ENCODE measurements around the gene SFXN3.

SFXN3 gene

DNA sequence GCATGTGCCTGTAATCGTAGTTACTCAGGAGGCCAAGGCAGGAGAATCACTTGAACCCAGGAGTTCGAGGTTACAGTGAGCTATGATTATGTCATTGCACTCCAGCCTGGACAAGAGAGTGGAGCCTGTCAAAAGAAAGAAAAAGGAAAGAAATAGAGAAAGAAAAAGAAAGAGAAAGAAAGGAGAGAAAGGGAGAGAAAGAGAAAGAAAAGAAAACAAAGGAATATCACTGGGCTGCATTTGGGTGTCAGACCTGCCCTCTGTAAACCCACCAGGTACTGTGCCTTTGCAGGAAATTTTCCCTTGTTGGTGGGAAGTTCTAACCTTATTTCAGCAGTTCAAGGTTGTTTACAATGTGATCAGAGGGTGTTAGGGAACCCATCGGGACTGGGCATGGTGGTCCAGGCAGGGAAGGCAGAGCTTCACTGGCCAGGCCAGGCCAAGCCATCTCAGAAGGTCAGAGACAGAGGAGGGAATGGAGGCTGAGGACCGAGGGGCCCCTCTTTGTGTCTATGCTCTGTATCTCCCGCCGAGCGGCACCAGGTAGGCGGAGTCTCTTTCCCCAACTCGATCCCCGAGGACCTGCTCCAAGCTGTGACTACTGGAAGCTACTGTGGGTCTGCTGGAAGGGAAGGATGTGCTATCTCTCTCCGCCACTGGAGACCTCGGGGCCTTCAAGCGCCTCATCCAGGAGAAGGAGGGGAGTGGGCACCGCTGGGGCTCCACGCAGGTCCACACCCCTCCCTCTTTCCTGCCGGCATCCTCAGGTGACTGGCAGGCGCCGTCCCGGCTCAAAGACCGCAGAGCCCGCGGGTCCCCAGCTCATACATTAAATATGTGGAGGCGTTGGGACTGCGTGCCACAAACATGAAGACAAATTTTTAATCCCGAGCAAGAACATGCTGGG lies 15.6 kb downstream of the SFXN3 start:
- H3K27me3 Mint-ChIP-seq (ENCODE audit: low read depth), result peaks cover 68% of the 10 kb centered on the region
- H3K27ac Mint-ChIP-seq, result no peak overlapping the region
- TF ChIP-seq, protein P1, sequence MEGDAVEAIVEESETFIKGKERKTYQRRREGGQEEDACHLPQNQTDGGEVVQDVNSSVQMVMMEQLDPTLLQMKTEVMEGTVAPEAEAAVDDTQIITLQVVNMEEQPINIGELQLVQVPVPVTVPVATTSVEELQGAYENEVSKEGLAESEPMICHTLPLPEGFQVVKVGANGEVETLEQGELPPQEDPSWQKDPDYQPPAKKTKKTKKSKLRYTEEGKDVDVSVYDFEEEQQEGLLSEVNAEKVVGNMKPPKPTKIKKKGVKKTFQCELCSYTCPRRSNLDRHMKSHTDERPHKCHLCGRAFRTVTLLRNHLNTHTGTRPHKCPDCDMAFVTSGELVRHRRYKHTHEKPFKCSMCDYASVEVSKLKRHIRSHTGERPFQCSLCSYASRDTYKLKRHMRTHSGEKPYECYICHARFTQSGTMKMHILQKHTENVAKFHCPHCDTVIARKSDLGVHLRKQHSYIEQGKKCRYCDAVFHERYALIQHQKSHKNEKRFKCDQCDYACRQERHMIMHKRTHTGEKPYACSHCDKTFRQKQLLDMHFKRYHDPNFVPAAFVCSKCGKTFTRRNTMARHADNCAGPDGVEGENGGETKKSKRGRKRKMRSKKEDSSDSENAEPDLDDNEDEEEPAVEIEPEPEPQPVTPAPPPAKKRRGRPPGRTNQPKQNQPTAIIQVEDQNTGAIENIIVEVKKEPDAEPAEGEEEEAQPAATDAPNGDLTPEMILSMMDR (IDR thresholded peaks at IDR 0.05; ENCODE audit: unreplicated experiment in 3 of 3), result no peak
- H3K4me3 Mint-ChIP-seq, result peak overlapping the region; percentile 7 to 39 (median 29)
- no peaks in the 10 kb centered on the region for H3K36me3 Mint-ChIP-seq (ENCODE audit: low read depth)
- H3K4me1 Mint-ChIP-seq, result peaks cover 52% of the 10 kb centered on the region
- no peaks in the 10 kb centered on the region for H3K9me3 Mint-ChIP-seq

DNA sequence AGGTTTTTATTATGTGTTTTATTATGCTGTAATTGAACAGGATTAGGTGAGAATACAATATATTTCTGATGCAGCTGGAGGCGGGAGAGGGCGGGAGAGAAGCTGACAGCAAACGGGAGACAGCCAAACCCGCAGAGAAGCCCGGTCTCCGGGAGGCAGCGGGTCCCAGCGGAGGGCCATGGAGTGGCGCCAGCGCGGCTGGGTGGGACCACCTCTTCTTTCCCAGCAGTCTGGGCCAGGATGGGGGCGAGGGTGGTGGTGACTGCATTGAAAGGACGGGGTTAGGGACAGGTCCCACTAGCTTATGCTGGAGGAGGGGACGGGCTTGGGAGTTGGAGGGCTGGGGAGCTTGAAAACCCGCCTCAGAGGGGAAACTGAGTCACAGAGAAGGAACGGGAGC lies 16.2 kb downstream of the SFXN3 start:
- Mint-ChIP-seq H3K4me1 (peaks cover 45% of the 10 kb centered on the region), H3K9me3 (no peaks in the 10 kb centered on the region), H3K27ac (no peak overlapping the region), H3K4me3 (peak overlapping the region; percentile 7 to 39 (median 29)), H3K36me3 (ENCODE audit: low read depth) (no peaks in the 10 kb centered on the region), H3K27me3 (ENCODE audit: low read depth) (peaks cover 74% of the 10 kb centered on the region)
- TF ChIP-seq, protein P1 (IDR thresholded peaks at IDR 0.05; ENCODE audit: unreplicated experiment in 3 of 3), result no peak

DNA sequence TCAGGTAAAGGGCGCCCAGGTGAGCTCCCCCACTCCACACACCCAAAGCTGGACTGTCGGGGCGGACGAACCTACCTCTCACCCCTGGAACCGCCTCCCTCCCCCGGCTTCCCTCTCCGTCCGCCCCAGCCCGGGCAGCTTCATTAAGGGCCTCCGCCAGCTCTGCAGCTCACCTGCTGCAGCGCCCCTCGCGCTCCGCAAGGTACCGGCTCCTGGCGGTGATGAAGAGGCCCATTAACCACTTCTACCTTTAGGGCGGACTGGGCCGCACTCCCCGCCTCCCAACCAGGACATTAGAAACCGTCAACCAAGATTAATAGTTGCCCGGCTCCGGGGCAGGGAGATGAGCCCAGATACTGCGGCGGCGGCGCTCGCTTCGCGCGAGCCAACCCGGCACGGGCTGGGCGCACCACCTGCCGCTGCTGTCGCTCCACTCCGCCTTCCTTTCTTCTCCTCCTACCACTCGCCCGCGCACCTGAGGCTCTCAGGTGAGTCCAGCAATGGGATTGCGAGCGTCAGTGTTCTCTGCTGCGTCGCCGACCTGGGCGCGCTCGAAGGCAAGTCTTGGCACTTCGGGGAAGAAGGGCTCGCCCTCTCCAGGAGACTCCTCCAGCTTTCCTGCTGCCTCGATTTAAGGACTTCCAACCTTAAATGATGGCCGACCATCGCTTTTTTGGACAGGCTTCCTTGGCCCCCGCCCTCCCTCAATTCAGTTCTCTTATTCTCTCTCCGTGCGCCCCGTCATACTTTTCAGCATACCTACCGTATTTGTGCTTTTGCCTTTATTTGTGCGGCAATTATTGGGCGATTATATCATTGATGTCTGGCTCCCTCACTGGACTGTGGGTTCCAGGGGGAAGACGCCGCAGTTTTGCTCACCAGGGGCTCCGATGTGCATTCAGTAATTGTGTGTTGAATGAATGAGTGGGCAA lies 17.2 kb downstream of the SFXN3 start:
- H3K27me3 Mint-ChIP-seq (ENCODE audit: low read depth), result peaks cover 78% of the 10 kb centered on the region
- peak overlapping the region in 2 of 3 experiments; percentile 28 to 61 for H3K4me3 Mint-ChIP-seq
- TF ChIP-seq, protein P1 (IDR thresholded peaks at IDR 0.05; ENCODE audit: unreplicated experiment in 3 of 3), result peak in 2 of 3 experiments; percentile 3 to 11
- peaks cover 35% of the 10 kb centered on the region for H3K4me1 Mint-ChIP-seq
- H3K36me3 Mint-ChIP-seq (ENCODE audit: low read depth), result no peaks in the 10 kb centered on the region
- no peak overlapping the region for H3K27ac Mint-ChIP-seq
- no peaks in the 10 kb centered on the region for H3K9me3 Mint-ChIP-seq

DNA sequence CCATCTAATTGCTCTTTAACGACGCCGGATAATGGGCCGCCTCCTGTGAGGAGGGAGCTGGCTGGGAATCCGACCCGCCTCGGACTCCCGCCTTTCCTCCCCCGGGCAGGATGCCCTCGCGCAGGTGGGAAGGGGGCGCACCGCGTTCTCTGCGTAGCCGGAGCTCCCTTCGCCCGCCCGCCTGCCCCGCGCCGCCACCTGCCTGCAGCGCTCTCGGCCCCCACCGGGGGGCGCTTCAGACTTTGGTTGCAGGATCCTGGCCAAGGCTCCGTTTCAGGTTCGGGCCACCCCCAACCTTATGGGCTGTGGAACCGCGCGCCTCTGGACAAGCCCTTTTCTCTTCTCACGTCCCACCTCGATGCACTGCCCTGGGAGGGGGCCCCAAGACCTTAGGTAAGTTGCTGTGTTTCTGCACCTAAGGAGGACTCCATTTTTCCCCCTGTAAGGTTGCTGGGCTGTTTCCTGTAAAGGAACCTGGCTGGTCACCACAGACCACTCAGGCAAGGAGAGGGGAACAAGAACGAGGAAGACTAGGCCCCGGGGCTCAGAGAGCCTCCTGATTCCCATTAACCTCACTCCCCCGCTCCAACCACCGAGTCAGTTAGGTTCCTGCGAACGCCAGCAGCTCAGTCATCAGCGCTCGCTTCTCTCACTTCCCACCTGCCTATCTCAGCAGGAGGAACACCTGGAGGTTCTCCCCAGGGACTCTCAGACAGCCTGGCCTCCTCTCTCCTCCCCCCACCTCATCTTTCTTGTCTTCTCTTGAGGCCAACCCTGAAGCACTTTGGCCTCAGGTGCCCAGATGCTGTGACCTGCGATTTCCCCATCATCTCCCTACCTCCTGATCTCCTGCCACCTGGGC lies 19.4 kb downstream of the SFXN3 start:
- no peaks in the 10 kb centered on the region for H3K36me3 Mint-ChIP-seq (ENCODE audit: low read depth)
- no peaks in the 10 kb centered on the region for H3K9me3 Mint-ChIP-seq
- H3K4me1 Mint-ChIP-seq, result peaks cover 28% of the 10 kb centered on the region
- H3K4me3 Mint-ChIP-seq, result peak overlapping the region in 2 of 3 experiments; percentile 37 to 47
- H3K27ac Mint-ChIP-seq, result no peak overlapping the region
- TF ChIP-seq, protein P1 (IDR thresholded peaks at IDR 0.05; ENCODE audit: unreplicated experiment in 3 of 3), result peak; percentile 77 to 80 (median 78)
- H3K27me3 Mint-ChIP-seq (ENCODE audit: low read depth), result peaks cover 75% of the 10 kb centered on the region

DNA sequence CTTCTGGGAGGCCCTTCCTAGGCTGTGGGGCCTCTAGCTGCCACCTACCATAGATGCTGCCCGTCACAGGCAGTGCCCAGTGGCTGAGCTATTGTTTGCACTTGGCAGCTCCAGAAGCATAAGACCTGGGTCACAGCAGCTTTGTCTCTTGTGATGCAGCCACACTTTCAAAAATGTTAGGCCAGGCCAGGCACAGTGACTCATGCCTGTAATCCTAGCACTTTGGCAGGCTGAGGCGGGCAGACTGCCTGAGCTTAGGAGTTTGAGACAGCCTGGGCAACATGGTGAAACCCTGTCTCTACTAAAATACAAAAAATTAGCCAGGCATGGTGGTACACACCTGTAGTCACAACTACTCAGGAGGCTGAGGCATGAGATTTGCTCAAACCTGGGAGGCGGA lies 21.3 kb downstream of the SFXN3 start:
- Mint-ChIP-seq H3K27me3 (ENCODE audit: low read depth) (peaks cover 57% of the 10 kb centered on the region), H3K4me1 (peaks cover 15% of the 10 kb centered on the region), H3K4me3 (no peak overlapping the region), H3K9me3 (no peaks in the 10 kb centered on the region), H3K36me3 (ENCODE audit: low read depth) (no peaks in the 10 kb centered on the region), H3K27ac (no peak overlapping the region)
- TF ChIP-seq, protein P1 (IDR thresholded peaks at IDR 0.05; ENCODE audit: unreplicated experiment in 3 of 3), result no peak

Data from nephron (organoid).